Adipose tissue (tissue), 3 donors: ENCODE results near the gene USHBP1. TPM values are rescaled to one million over a fixed set of nuclear protein-coding genes. Genes with fewer than 3 reads are reported as not detected.

Source experiments
- H3K27ac ChIP-seq: one replicate; pipeline ENCODE4 v1.5.1; 2013; ENCODE audit warnings: low read depth, low read length
- WGBS, 3 donors: extraction: QIAGEN DNeasy Blood & Tissue Kit; methylation state at CpG; one replicate each; pipeline ENCODE4 v1.1.7; 2013; 5-methylcytosine and 5-hydroxymethylcytosine counted together
- polyA plus RNA-seq, 3 donors: library from polyadenylated mRNA; stranded (reverse); fragments of 200-250 nt; gene quantifications; one replicate each; pipeline ENCODE4 v1.2.3, GENCODE V29; 2013
- donor health status: healthy with polysubstance abuse.
- donor health status: Bipolar disorder and iron deficiency.
- donor health status: healthy.

The USHBP1 gene
- polyA plus RNA-seq, 3 donors: 2.5 to 28.0 (median 11.0) TPM

- WGBS, 3 donors: 0 to 2% (median 1%) methylated on average over 12 to 57 of the region's 72 CpGs
- no peak within 1 kb of the TSS for H3K27ac ChIP-seq
These were observed 19.0 kb downstream of the USHBP1 start, which contains the start of gene NR2F6 for GRCh38 chr19:17245535-17245984. TSS of gene NR2F6 (minus strand) at chr19:17245919. CDS start at chr19:17245220, 699 bp downstream.

- no peak overlapping the region for H3K27ac ChIP-seq
- WGBS, 3 donors: 0 to 2% (median 2%) methylated on average over 72 to 99 of the region's 100 CpGs
These were observed 19.7 kb downstream of the USHBP1 start for GRCh38 chr19:17244618-17245534.

- WGBS, 3 donors: 6 to 31% (median 16%) methylated on average over 49 to 52 of the region's 52 CpGs
- H3K27ac ChIP-seq: no peak overlapping the region
These were observed 20.5 kb downstream of the USHBP1 start for GRCh38 chr19:17243830-17244617.

- no peak overlapping the region for H3K27ac ChIP-seq
- WGBS, 3 donors: 18 to 61% (median 38%) methylated on average over 8 of the region's 8 CpGs
These were observed 21.2 kb downstream of the USHBP1 start for GRCh38 chr19:17243211-17243829.

GRCh38 chr19:17242431-17243208, 21.9 kb downstream of the USHBP1 start:
- WGBS, 3 donors: 47 to 65% (median 62%) methylated on average over 8 of the region's 8 CpGs
- no peak overlapping the region for H3K27ac ChIP-seq

GRCh38 chr19:17240826-17241399, 23.6 kb downstream of the USHBP1 start:
- no peak overlapping the region for H3K27ac ChIP-seq
- whole genome bisulfite sequencing, 3 donors: 96 to 99% (median 97%) methylated on average over 6 of the region's 6 CpGs

GRCh38 chr19:17240062-17240752, 24.3 kb downstream of the USHBP1 start:
- no peak overlapping the region for H3K27ac ChIP-seq
- WGBS, 3 donors: 35 to 77% (median 68%) methylated on average over 24 of the region's 24 CpGs

GRCh38 chr19:17237747-17238706, 26.5 kb downstream of the USHBP1 start:
- 91 to 95% (median 94%) methylated on average over 13 of the region's 13 CpGs for WGBS, 3 donors
- no peak overlapping the region for H3K27ac ChIP-seq

- no peak overlapping the region for H3K27ac ChIP-seq
- WGBS, 3 donors: 69 to 81% (median 79%) methylated on average over 18 of the region's 18 CpGs
These were observed 27.6 kb downstream of the USHBP1 start for GRCh38 chr19:17236811-17237543.

- WGBS, 3 donors: 7 to 10% (median 8%) methylated on average over 19 to 22 of the region's 27 CpGs
- no peak overlapping the region for H3K27ac ChIP-seq
These were observed 28.4 kb downstream of the USHBP1 start for GRCh38 chr19:17235971-17236777.

GRCh38 chr19:17235300-17235970, 29.1 kb downstream of the USHBP1 start:
- 3 to 7% (median 7%) methylated on average over 51 to 80 of the region's 80 CpGs for WGBS, 3 donors

GRCh38 chr19:17234911-17235299, 29.6 kb downstream of the USHBP1 start:
- H3K27ac ChIP-seq: no peak overlapping the region
- 19 to 43% (median 24%) methylated on average over 11 of the region's 11 CpGs for WGBS, 3 donors

More at GRCh38 chr19:17235300-17235970, 29.1 kb downstream of the USHBP1 start:
- no peak overlapping the region for H3K27ac ChIP-seq

GRCh38 chr19:17232258-17232657, 32.3 kb downstream of the USHBP1 start:
- 82 to 91% (median 87%) methylated on average over 25 of the region's 25 CpGs for WGBS, 3 donors
- H3K27ac ChIP-seq: no peak overlapping the region

GRCh38 chr19:17229890-17230289, 34.7 kb downstream of the USHBP1 start:
- WGBS, 3 donors: 93 to 98% (median 95%) methylated on average over 3 of the region's 3 CpGs
- H3K27ac ChIP-seq: no peak overlapping the region
